Naive thymus-derived CD8-positive, alpha-beta T cell (primary cell): ENCODE results near the gene CAV2. TPM values are rescaled to one million over a fixed set of nuclear protein-coding genes. Genes with fewer than 3 reads are reported as not detected.

Experiments used
- ATAC-seq, 2 donors: fragments of 150-1000 bp; cut with Tn5 transposase in 1 of 2; sonication (Bioruptor Pico), chemical (Tn5 transposase) in 1 of 2; 1 replicate in 1 of 2; 2 replicates in 1 of 2; pipeline ENCODE4 v1.10.0; 2021; ENCODE audit warnings: mild to moderate bottlenecking in 2 of 2, moderate library complexity in 2 of 2
- POLR2A ChIA-PET: fragments of 350-600 bp; sonication (Branson Sonifier 250); formaldehyde crosslinking; loops from one replicate; lab custom pipeline; 2021; ENCODE audit warnings: antibody characterized with exemption; lab: Charles Lee
- DNase-seq, 10 donors: peaks; one replicate each; pipeline versions ENCODE4 v3.0.0 to v3.0.0-alpha.2; 2020 to 2022
- H3K27ac Mint-ChIP-seq, 10 donors: one replicate each; pipeline ENCODE4 v1.8.0; 2020 to 2022; ENCODE audit warnings: mild to moderate bottlenecking in 10 of 10, mixed read lengths in 10 of 10, moderate library complexity in 4 of 10, inconsistent platforms in 1 of 10
- H3K27me3 Mint-ChIP-seq, 5 donors: one replicate each; pipeline ENCODE4 v1.8.0; 2021 to 2022; ENCODE audit warnings: mixed read lengths in 5 of 5
- H3K36me3 Mint-ChIP-seq, 3 donors: one replicate each; pipeline ENCODE4 v1.8.0; 2020 to 2022; ENCODE audit warnings: mixed read lengths in 3 of 3, mild to moderate bottlenecking in 2 of 3, inconsistent platforms in 1 of 3
- H3K4me1 Mint-ChIP-seq, 4 donors: one replicate each; pipeline ENCODE4 v1.8.0; 2021 to 2022; ENCODE audit warnings: mixed read lengths in 4 of 4
- H3K4me3 Mint-ChIP-seq, 10 donors: one replicate each; pipeline ENCODE4 v1.8.0; 2020 to 2022; ENCODE audit warnings: mild to moderate bottlenecking in 10 of 10, mixed read lengths in 10 of 10, moderate library complexity in 6 of 10, inconsistent platforms in 1 of 10
- H3K9me3 Mint-ChIP-seq, 9 donors: one replicate each; pipeline ENCODE4 v1.8.0; 2020 to 2022; ENCODE audit warnings: mixed read lengths in 9 of 9, mild to moderate bottlenecking in 3 of 9, inconsistent platforms in 1 of 9, moderate library complexity in 1 of 9
- polyA plus RNA-seq, 3 donors: library from polyadenylated mRNA; unstranded; fragments of 300-500 nt; fragmentation: Illumina TruSeq; gene quantifications; one replicate each; pipeline ENCODE4 v1.2.3, GENCODE V29; 2021
- total RNA-seq, 8 experiments: library from RNA in 2 of 8; stranded (reverse) in 2 of 8; gene quantifications; one replicate each; pipeline ENCODE4 v1.2.3 and lab custom pipeline; 2021 to 2026

The CAV2 gene
- total and polyA plus RNA-seq, 5 experiments from 2014 or later = not detected

GRCh38 chr7:116517626-116518025 is 18.1 kb downstream of the CAV2 start:
- Mint-ChIP-seq H3K36me3 (no peaks in the 10 kb centered on the region), H3K9me3 (no peaks in the 10 kb centered on the region), H3K27me3 (peaks cover 26 to 56% (median 29%) of the 10 kb centered on the region in 5 donors), H3K4me1 (peaks cover 0 to 3% (median under 1%) of the 10 kb centered on the region in 4 donors), H3K4me3 (no peak overlapping the region), H3K27ac (no peak overlapping the region)
- POLR2A ChIA-PET = no interaction called here
- ATAC-seq = no peak
- DNase-seq = no peak

- Mint-ChIP-seq H3K27me3 (peaks cover 27 to 57% (median 40%) of the 10 kb centered on the region in 5 donors), H3K4me1 (no peaks in the 10 kb centered on the region), H3K4me3 (no peak overlapping the region), H3K36me3 (no peaks in the 10 kb centered on the region), H3K9me3 (no peaks in the 10 kb centered on the region), H3K27ac (no peak overlapping the region)
- POLR2A ChIA-PET = no interaction called here
- no peak for ATAC-seq
- no peak for DNase-seq
Measured at GRCh38 chr7:116518961-116519360, 19.4 kb downstream of the CAV2 start.

GRCh38 chr7:116521046-116521664 is 21.6 kb downstream of the CAV2 start:
- H3K27me3 Mint-ChIP-seq = peaks cover 32 to 65% (median 44%) of the 10 kb centered on the region in 5 donors
- H3K36me3 Mint-ChIP-seq = no peaks in the 10 kb centered on the region
- POLR2A ChIA-PET = no interaction called here
- H3K4me1 Mint-ChIP-seq = peaks cover 10 to 19% (median 14%) of the 10 kb centered on the region in 4 donors
- H3K27ac Mint-ChIP-seq = no peak overlapping the region
- no peak for ATAC-seq
- no peak overlapping the region for H3K4me3 Mint-ChIP-seq
- no peak for DNase-seq
- H3K9me3 Mint-ChIP-seq = no peaks in the 10 kb centered on the region

- H3K4me3 Mint-ChIP-seq = no peak overlapping the region
- no peaks in the 10 kb centered on the region for H3K36me3 Mint-ChIP-seq
- ATAC-seq (no peak), DNase-seq (no peak)
- H3K9me3 Mint-ChIP-seq = no peaks in the 10 kb centered on the region
- POLR2A ChIA-PET = no interaction called here
- peak overlapping the region in 1 of 10 donors; percentile 21 for H3K27ac Mint-ChIP-seq
- peaks cover 42 to 75% (median 54%) of the 10 kb centered on the region in 5 donors for H3K27me3 Mint-ChIP-seq
- H3K4me1 Mint-ChIP-seq = peaks cover 16 to 28% (median 22%) of the 10 kb centered on the region in 4 donors
Measured at GRCh38 chr7:116522247-116522646, 22.7 kb downstream of the CAV2 start.

DNA sequence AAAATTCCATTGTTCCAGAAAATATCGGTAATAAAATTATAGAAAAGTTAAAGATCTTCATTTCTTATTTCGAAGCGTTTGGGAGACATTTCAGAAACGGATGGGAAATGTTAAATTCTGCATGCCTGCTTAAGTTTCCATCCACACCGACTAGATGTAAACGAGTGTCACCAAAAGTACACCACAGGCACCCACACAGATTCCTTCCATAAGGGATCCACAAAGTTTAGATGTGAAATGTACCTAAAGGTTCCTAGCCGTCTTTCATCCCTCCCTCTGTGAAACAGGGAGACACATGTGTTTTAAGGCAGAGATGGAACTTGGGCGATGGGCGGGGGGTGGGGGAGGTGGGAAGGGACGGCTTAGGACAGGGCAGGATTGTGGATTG is 24.7 kb downstream of the CAV2 start:
- H3K36me3 Mint-ChIP-seq = no peaks in the 10 kb centered on the region
- ATAC-seq (no peak), DNase-seq (no peak)
- H3K4me3 Mint-ChIP-seq = peak overlapping the region in 6 of 10 donors; percentile 15 to 79 (median 48)
- peaks cover 50 to 88% (median 58%) of the 10 kb centered on the region in 5 donors for H3K27me3 Mint-ChIP-seq
- H3K4me1 Mint-ChIP-seq = peaks cover 16 to 28% (median 22%) of the 10 kb centered on the region in 4 donors
- POLR2A ChIA-PET = no interaction called here
- H3K9me3 Mint-ChIP-seq = no peaks in the 10 kb centered on the region
- H3K27ac Mint-ChIP-seq = peak overlapping the region in 1 of 10 donors; percentile 18

GRCh38 chr7:116524609-116525297 is 25.2 kb downstream of the CAV2 start, which contains the start of gene CAV1:
CAV1 (plus strand) TSS chr7:116525036; CDS start chr7:116525063, 27 bp downstream.
- DNase-seq (peak in 9 of 10 donors; percentile 15 to 64 (median 37)), ATAC-seq (peak; percentile 53 to 55)
- no peaks in the 10 kb centered on the region for H3K36me3 Mint-ChIP-seq
- no peaks in the 10 kb centered on the region for H3K9me3 Mint-ChIP-seq
- POLR2A ChIA-PET = no interaction called here
- peaks cover 46 to 83% (median 58%) of the 10 kb centered on the region in 5 donors for H3K27me3 Mint-ChIP-seq
- peak within 1 kb of the TSS in 4 of 10 donors; percentile 18 to 71 (median 42) for H3K27ac Mint-ChIP-seq
- peak within 1 kb of the TSS; percentile 79 to 92 (median 85) for H3K4me3 Mint-ChIP-seq
- peaks cover 16 to 28% (median 22%) of the 10 kb centered on the region in 4 donors for H3K4me1 Mint-ChIP-seq

- H3K36me3 Mint-ChIP-seq = no peaks in the 10 kb centered on the region
- DNase-seq = peak in 6 of 10 donors; percentile 5 to 38 (median 18)
Measured at GRCh38 chr7:116525298-116525912, 25.9 kb downstream of the CAV2 start.

GRCh38 chr7:116525913-116526861 is 26.6 kb downstream of the CAV2 start:
- Mint-ChIP-seq H3K4me3 (peak overlapping the region; percentile 79 to 92 (median 85)), H3K36me3 (no peaks in the 10 kb centered on the region), H3K27me3 (peaks cover 47 to 88% (median 59%) of the 10 kb centered on the region in 5 donors), H3K4me1 (peaks cover 16 to 28% (median 22%) of the 10 kb centered on the region in 4 donors), H3K27ac (peak overlapping the region in 1 of 10 donors; percentile 35), H3K9me3 (no peaks in the 10 kb centered on the region)
- DNase-seq (peak; percentile 26 to 73 (median 50)), ATAC-seq (peak; percentile 84 to 88)
- POLR2A ChIA-PET = interaction anchor here (0.6 to 1.0 kb wide), 2 partner anchors 10 to 290 kb away, joined by 3 to 8 read pairs; no protein-coding TSS in a partner anchor

More at GRCh38 chr7:116525298-116525912, 25.9 kb downstream of the CAV2 start:
- Mint-ChIP-seq H3K9me3 (no peaks in the 10 kb centered on the region), H3K27ac (peak overlapping the region in 2 of 10 donors; percentile 18 to 35), H3K4me1 (peaks cover 16 to 28% (median 22%) of the 10 kb centered on the region in 4 donors), H3K4me3 (peak overlapping the region; percentile 79 to 92 (median 85)), H3K27me3 (peaks cover 44 to 84% (median 58%) of the 10 kb centered on the region in 5 donors)
- POLR2A ChIA-PET = interaction anchor here (1.0 kb wide), 1 partner anchor 289 kb away, joined by 3 read pairs; no protein-coding TSS in a partner anchor
- ATAC-seq = peak; percentile 41 to 46

DNA sequence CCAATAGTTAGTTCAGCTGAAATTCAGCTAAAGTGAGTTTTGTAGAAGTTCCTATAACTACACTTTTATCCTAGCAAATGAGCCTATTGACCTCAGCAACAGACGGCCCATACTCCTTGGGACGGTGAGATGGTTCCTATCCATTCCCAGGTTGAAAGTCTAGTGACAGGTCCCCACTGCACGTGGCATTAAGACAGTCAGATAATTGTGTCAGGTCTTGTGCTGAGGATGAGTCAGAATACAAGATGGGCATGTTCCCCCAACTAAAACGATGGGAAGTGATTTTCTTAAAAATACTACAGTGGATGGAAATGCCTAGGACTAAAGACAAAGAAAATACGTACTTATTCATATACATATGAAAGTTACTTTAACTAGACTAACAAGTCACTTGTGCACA is 27.4 kb downstream of the CAV2 start:
- Mint-ChIP-seq H3K4me1 (peaks cover 16 to 28% (median 22%) of the 10 kb centered on the region in 4 donors), H3K9me3 (no peaks in the 10 kb centered on the region), H3K36me3 (no peaks in the 10 kb centered on the region), H3K27ac (no peak overlapping the region), H3K27me3 (peaks cover 41 to 85% (median 58%) of the 10 kb centered on the region in 5 donors), H3K4me3 (peak overlapping the region; percentile 68 to 92 (median 80))
- POLR2A ChIA-PET = interaction anchor here (1.0 kb wide), 1 partner anchor 291 kb away, joined by 3 read pairs; no protein-coding TSS in a partner anchor
- ATAC-seq = no peak
- no peak for DNase-seq

- no peaks in the 10 kb centered on the region for H3K9me3 Mint-ChIP-seq
- no peak overlapping the region for H3K27ac Mint-ChIP-seq
- no peaks in the 10 kb centered on the region for H3K36me3 Mint-ChIP-seq
- H3K4me1 Mint-ChIP-seq = peaks cover 16 to 28% (median 22%) of the 10 kb centered on the region in 4 donors
- no peak for DNase-seq
- ATAC-seq = no peak
- H3K4me3 Mint-ChIP-seq = peak overlapping the region in 1 of 10 donors; percentile 18
- peaks cover 37 to 85% (median 53%) of the 10 kb centered on the region in 5 donors for H3K27me3 Mint-ChIP-seq
- POLR2A ChIA-PET = no interaction called here
Measured at GRCh38 chr7:116527521-116527920, 28.0 kb downstream of the CAV2 start.

DNA sequence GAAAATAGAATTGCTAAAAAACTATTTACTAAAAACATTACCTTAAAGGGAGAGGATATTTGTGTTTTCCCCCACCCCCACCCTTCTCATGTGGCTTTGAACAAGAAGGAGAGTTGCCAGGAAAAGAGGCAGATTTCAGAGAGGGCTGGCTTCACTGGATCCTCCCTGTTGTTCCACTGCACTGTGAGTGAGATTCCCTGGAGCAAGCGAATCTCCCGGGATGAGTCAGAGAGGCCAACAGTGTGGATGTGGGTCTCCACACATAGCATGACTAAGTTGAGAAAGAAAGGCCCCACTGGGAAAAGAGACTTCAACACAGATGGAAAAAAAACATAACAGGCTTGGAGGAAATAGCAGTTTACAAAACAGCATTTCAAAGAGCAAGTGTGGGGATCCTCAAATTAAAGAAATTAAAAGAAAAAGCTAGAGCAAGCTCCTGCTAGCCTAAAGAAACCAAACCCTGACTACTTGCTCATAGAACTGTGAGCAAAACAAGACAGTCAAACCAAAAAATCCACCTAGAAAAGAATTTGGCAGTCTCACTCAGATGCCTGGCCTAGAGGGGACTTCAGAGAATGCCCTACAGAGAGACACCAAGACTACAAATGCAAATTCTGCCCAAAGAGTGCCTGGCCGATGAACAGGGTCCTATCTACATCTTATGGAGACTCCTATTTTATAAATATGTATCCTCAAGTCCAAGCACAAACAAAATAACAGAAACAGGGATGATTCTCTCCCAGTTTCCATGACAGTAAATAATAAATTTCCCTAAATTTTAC is 28.7 kb downstream of the CAV2 start:
- ATAC-seq = no peak
- H3K4me3 Mint-ChIP-seq = no peak overlapping the region
- H3K9me3 Mint-ChIP-seq = no peaks in the 10 kb centered on the region
- H3K36me3 Mint-ChIP-seq = no peaks in the 10 kb centered on the region
- peaks cover 32 to 85% (median 50%) of the 10 kb centered on the region in 5 donors for H3K27me3 Mint-ChIP-seq
- POLR2A ChIA-PET = no interaction called here
- peaks cover 16 to 28% (median 22%) of the 10 kb centered on the region in 4 donors for H3K4me1 Mint-ChIP-seq
- DNase-seq = no peak
- no peak overlapping the region for H3K27ac Mint-ChIP-seq
